K562 (cell line): ENCODE measurements around the gene N4BP2. TPM values are rescaled to one million over a fixed set of nuclear protein-coding genes. Genes with fewer than 3 reads are reported as not detected.

Source experiments
- ASH1L ChIP-seq: fragments of 450-650 bp; IDR thresholded peaks from 2 replicates; pipeline ENCODE4 v1.6.1; 2018; ENCODE audit warnings: borderline replicate concordance, mild to moderate bottlenecking, low read depth; ENCODE audit not compliant: partially characterized antibody
- CHCHD3 ChIP-seq: fragments of 250-450 bp; sonication (Bioruptor Pico); IDR thresholded peaks from 2 replicates; pipeline ENCODE4 v2.1.2; 2022; ENCODE audit warnings: mild to moderate bottlenecking
- EZH2 ChIP-seq: IDR thresholded peaks from 2 replicates; pipeline ENCODE4 v1.6.1; 2012; ENCODE audit warnings: low read depth, mild to moderate bottlenecking, inconsistent platforms, low read length, borderline replicate concordance
- FOSL1 ChIP-seq: fragments of 200-800 bp; sonication (Bioruptor generic); conservative IDR thresholded peaks from 2 replicates; pipeline ENCODE4 v1.6.1; 2016; ENCODE audit warnings: missing genetic modification characterization, missing compliant biosample characterization
- FOXK2 ChIP-seq, 2 experiments: fragments of 450-650 bp; IDR thresholded peaks in 1 of 2; conservative IDR thresholded peaks in 1 of 2; 2 replicates each; pipeline ENCODE4 v1.6.1; 2016; ENCODE audit warnings: low read depth in 2 of 2, mild to moderate bottlenecking in 1 of 2
- GABPB1 ChIP-seq: sonication (generic); formaldehyde crosslinking; IDR thresholded peaks from 2 replicates; pipeline ENCODE4 v1.8.0; 2022; ENCODE audit warnings: mild to moderate bottlenecking, missing genetic modification reagents
- GTF2A2 ChIP-seq: IDR thresholded peaks from 2 replicates; pipeline ENCODE4 v1.6.1; 2016; ENCODE audit warnings: mild to moderate bottlenecking, missing genetic modification characterization, missing compliant biosample characterization
- HNRNPH1 ChIP-seq: fragments of 200-400 bp; formaldehyde crosslinking; optimal IDR thresholded peaks from 2 replicates; pipeline ENCODE3; 2017; ENCODE audit warnings: low read depth, mild to moderate bottlenecking, low read length, moderate library complexity
- LARP7 ChIP-seq: fragments of 450-650 bp; IDR thresholded peaks from 2 replicates; pipeline ENCODE4 v1.6.1; 2016
- MEIS2 ChIP-seq: fragments of 450-650 bp; IDR thresholded peaks from 2 replicates; pipeline ENCODE4 v1.6.1; 2014; ENCODE audit warnings: mild to moderate bottlenecking; ENCODE audit not compliant: partially characterized antibody
- MTA3 ChIP-seq: fragments of 450-650 bp; formaldehyde crosslinking; IDR thresholded peaks from 2 replicates; pipeline ENCODE4 v1.6.1; 2017; ENCODE audit warnings: mild to moderate bottlenecking, borderline replicate concordance
- NCOA6 ChIP-seq: fragments of 450-650 bp; IDR thresholded peaks from 2 replicates; pipeline ENCODE4 v1.6.1; 2017; ENCODE audit warnings: mild to moderate bottlenecking
- PHF8 ChIP-seq: fragments of 200-600 bp; sonication (generic); IDR thresholded peaks from 2 replicates; pipeline ENCODE4 v1.6.1; 2012; ENCODE audit warnings: mixed run types, mild to moderate bottlenecking, inconsistent platforms, low read length, moderate library complexity, borderline replicate concordance
- PML ChIP-seq: IDR thresholded peaks from 2 replicates; pipeline ENCODE4 v1.6.1; 2012; ENCODE audit warnings: low read length, inconsistent platforms
- RFX7 ChIP-seq: fragments of 250-450 bp; sonication (Bioruptor Pico); IDR thresholded peaks from 2 replicates; pipeline ENCODE4 v1.5.1; 2021; ENCODE audit warnings: mild to moderate bottlenecking
- SRSF1 ChIP-seq: fragments of 200-400 bp; formaldehyde crosslinking; IDR thresholded peaks from 2 replicates; pipeline ENCODE4 v1.6.1; 2017; ENCODE audit warnings: mild to moderate bottlenecking, low read depth, low read length, moderate library complexity
- U2AF2 ChIP-seq: fragments of 200-400 bp; formaldehyde crosslinking; optimal IDR thresholded peaks from 2 replicates; pipeline ENCODE3; 2017; ENCODE audit warnings: low read depth, mild to moderate bottlenecking, low read length
- ZNF23 ChIP-seq: fragments of 250-450 bp; sonication (Bioruptor Pico); IDR thresholded peaks from 2 replicates; pipeline ENCODE4 v1.4.0; 2020; ENCODE audit warnings: mild to moderate bottlenecking
- polyA plus RNA-seq, 8 experiments: library from polyadenylated mRNA; depleted of rRNA in 4 of 8; stranded (reverse) in 5 of 8; unstranded in 3 of 8; fragments of >200 nt; fragmentation: Nextera tagmentation in 2 of 8; fragmentation: Illumina TruSeq in 1 of 8; extraction: Ambion mirVana in 2 of 8; extraction: Trizol in 1 of 8; gene quantifications; 2 replicates each; pipeline versions ENCODE4 v1.2.1 to v1.2.3, GENCODE V29; 2011 to 2014; ENCODE audit warnings: inconsistent platforms in 1 of 8, missing spikeins in 1 of 8
- total RNA-seq, 7 experiments: library from RNA; depleted of rRNA in 6 of 7; stranded (reverse); fragments of >200 nt in 6 of 7; fragmentation: Illumina TruSeq in 2 of 7; extraction: Trizol in 2 of 7; gene quantifications; 2 replicates each; pipeline versions ENCODE4 v1.2.1 to v1.2.3, GENCODE V29; 2011 to 2021; ENCODE audit warnings: low replicate concordance in 1 of 7
- TF ChIP-seq, protein P1 (sequence below): sonication (generic); formaldehyde crosslinking; IDR thresholded peaks from 2 replicates; pipeline ENCODE4 v1.8.1; 2023; ENCODE audit warnings: mild to moderate bottlenecking, missing genetic modification reagents, moderate library complexity
- TF ChIP-seq, protein P2 (sequence below): fragments of 250-450 bp; sonication (Bioruptor Pico); IDR thresholded peaks from 2 replicates; pipeline ENCODE4 v1.4.0; 2020; ENCODE audit warnings: mild to moderate bottlenecking, moderate library complexity
- TF ChIP-seq, protein P3 (sequence below): sonication (generic); formaldehyde crosslinking; IDR thresholded peaks from 2 replicates; pipeline ENCODE4 v1.8.0; 2023; ENCODE audit warnings: missing genetic modification reagents, mild to moderate bottlenecking, borderline replicate concordance
- TF ChIP-seq, protein P4 (sequence below): fragments of 450-650 bp; IDR thresholded peaks from 2 replicates; pipeline ENCODE4 v1.6.1; 2016; ENCODE audit warnings: missing biosample characterization, missing genetic modification characterization

The N4BP2 gene
- total and polyA plus RNA-seq, 9 of the 15 experiments (the other 6 are each of a cell fraction or from before 2014, with no cell fraction given) = 2.7 to 12.6 (median 7.6) TPM

DNA sequence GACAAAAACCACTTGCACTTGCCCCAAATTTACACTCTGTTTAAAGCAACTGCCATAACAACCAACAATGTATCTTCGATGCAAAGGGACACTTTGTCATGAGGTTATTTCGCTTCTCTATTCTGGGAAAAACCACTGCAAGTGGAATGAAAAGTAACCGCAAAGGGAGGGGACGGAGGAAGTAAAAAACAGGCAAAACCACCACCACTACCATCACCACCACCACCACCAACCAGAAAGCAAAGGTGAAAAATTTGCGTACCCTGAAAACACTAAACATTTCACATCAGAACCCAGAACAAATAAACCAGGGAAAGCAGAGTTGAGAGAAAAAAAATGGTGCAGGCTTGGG is 1.2 kb upstream of the N4BP2 start (continued):
- TF ChIP-seq FOSL1 (tag) (no peak), MTA3 (no peak), U2AF2 (no peak), RFX7 (CRISPR knock-in tag) (no peak), HNRNPH1 (no peak), FOXK2 (conservative IDR thresholded peaks at IDR 0.05 in 1 of 2, IDR thresholded peaks at IDR 0.05 in 1 of 2; ENCODE audit: low read depth in 2 of 2) (peak in 1 of 2 experiments; percentile 66; a peak in 2 of 4 replicates), ASH1L (no peak), CHCHD3 (CRISPR knock-in tag) (no peak), LARP7 (peak; percentile 82; the same call in 1 of the 2 replicates), GABPB1 (no peak), PML (no peak), GTF2A2 (no peak), EZH2 (no peak), PHF8 (no peak), SRSF1 (no peak), NCOA6 (no peak), ZNF23 (CRISPR knock-in tag) (no peak), MEIS2 (peak; percentile 17)
- TF ChIP-seq, protein P1, sequence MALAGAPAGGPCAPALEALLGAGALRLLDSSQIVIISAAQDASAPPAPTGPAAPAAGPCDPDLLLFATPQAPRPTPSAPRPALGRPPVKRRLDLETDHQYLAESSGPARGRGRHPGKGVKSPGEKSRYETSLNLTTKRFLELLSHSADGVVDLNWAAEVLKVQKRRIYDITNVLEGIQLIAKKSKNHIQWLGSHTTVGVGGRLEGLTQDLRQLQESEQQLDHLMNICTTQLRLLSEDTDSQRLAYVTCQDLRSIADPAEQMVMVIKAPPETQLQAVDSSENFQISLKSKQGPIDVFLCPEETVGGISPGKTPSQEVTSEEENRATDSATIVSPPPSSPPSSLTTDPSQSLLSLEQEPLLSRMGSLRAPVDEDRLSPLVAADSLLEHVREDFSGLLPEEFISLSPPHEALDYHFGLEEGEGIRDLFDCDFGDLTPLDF = no peak
- TF ChIP-seq, protein P2, sequence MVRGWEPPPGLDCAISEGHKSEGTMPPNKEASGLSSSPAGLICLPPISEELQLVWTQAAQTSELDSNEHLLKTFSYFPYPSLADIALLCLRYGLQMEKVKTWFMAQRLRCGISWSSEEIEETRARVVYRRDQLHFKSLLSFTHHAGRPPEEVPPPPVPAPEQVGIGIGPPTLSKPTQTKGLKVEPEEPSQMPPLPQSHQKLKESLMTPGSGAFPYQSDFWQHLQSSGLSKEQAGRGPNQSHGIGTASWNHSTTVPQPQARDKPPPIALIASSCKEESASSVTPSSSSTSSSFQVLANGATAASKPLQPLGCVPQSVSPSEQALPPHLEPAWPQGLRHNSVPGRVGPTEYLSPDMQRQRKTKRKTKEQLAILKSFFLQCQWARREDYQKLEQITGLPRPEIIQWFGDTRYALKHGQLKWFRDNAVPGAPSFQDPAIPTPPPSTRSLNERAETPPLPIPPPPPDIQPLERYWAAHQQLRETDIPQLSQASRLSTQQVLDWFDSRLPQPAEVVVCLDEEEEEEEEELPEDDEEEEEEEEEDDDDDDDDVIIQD (CRISPR knock-in tag) = no peak
- TF ChIP-seq, protein P3, sequence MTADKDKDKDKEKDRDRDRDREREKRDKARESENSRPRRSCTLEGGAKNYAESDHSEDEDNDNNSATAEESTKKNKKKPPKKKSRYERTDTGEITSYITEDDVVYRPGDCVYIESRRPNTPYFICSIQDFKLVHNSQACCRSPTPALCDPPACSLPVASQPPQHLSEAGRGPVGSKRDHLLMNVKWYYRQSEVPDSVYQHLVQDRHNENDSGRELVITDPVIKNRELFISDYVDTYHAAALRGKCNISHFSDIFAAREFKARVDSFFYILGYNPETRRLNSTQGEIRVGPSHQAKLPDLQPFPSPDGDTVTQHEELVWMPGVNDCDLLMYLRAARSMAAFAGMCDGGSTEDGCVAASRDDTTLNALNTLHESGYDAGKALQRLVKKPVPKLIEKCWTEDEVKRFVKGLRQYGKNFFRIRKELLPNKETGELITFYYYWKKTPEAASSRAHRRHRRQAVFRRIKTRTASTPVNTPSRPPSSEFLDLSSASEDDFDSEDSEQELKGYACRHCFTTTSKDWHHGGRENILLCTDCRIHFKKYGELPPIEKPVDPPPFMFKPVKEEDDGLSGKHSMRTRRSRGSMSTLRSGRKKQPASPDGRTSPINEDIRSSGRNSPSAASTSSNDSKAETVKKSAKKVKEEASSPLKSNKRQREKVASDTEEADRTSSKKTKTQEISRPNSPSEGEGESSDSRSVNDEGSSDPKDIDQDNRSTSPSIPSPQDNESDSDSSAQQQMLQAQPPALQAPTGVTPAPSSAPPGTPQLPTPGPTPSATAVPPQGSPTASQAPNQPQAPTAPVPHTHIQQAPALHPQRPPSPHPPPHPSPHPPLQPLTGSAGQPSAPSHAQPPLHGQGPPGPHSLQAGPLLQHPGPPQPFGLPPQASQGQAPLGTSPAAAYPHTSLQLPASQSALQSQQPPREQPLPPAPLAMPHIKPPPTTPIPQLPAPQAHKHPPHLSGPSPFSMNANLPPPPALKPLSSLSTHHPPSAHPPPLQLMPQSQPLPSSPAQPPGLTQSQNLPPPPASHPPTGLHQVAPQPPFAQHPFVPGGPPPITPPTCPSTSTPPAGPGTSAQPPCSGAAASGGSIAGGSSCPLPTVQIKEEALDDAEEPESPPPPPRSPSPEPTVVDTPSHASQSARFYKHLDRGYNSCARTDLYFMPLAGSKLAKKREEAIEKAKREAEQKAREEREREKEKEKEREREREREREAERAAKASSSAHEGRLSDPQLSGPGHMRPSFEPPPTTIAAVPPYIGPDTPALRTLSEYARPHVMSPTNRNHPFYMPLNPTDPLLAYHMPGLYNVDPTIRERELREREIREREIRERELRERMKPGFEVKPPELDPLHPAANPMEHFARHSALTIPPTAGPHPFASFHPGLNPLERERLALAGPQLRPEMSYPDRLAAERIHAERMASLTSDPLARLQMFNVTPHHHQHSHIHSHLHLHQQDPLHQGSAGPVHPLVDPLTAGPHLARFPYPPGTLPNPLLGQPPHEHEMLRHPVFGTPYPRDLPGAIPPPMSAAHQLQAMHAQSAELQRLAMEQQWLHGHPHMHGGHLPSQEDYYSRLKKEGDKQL (CRISPR knock-in tag) = no peak
- TF ChIP-seq, protein P4, sequence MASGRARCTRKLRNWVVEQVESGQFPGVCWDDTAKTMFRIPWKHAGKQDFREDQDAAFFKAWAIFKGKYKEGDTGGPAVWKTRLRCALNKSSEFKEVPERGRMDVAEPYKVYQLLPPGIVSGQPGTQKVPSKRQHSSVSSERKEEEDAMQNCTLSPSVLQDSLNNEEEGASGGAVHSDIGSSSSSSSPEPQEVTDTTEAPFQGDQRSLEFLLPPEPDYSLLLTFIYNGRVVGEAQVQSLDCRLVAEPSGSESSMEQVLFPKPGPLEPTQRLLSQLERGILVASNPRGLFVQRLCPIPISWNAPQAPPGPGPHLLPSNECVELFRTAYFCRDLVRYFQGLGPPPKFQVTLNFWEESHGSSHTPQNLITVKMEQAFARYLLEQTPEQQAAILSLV (tag) = no peak
